Measurements from ENCODE around the gene TMEM60.

DNA sequence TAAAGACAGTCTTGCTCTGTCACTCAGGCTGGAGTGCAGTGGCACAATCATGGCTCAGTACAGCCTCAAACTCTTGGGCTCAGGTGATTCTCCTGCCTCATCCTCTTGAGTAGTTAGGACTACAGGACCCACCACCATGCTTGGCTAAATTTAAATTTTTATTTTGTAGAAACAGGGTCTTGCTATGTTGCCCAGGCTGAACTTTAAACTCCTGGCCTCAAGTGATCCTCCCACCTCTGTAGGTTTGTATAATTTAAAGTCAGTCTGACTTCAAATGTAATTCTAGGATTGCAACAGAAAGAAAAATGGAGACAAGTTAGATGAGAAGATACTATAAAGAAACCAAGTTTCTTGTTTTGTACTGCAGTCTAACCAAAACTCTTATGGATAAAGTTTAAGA, 11.5 kb downstream of the TMEM60 start:
- TF ChIP-seq TEAD4 (IDR thresholded peaks at IDR 0.05) (no peak), FOXM1 (IDR thresholded peaks at IDR 0.05; ENCODE audit: borderline replicate concordance, low read depth) (no peak), EGR1 (IDR thresholded peaks at IDR 0.05) (no peak), CEBPB (IDR thresholded peaks at IDR 0.05) (no peak), RAD21 (IDR thresholded peaks at IDR 0.05; ENCODE audit: low read depth) (no peak), YY1 (IDR thresholded peaks at IDR 0.05; ENCODE audit: low read depth) (no peak), NFIC (IDR thresholded peaks at IDR 0.05) (no peak)
- TF ChIP-seq, protein P1, sequence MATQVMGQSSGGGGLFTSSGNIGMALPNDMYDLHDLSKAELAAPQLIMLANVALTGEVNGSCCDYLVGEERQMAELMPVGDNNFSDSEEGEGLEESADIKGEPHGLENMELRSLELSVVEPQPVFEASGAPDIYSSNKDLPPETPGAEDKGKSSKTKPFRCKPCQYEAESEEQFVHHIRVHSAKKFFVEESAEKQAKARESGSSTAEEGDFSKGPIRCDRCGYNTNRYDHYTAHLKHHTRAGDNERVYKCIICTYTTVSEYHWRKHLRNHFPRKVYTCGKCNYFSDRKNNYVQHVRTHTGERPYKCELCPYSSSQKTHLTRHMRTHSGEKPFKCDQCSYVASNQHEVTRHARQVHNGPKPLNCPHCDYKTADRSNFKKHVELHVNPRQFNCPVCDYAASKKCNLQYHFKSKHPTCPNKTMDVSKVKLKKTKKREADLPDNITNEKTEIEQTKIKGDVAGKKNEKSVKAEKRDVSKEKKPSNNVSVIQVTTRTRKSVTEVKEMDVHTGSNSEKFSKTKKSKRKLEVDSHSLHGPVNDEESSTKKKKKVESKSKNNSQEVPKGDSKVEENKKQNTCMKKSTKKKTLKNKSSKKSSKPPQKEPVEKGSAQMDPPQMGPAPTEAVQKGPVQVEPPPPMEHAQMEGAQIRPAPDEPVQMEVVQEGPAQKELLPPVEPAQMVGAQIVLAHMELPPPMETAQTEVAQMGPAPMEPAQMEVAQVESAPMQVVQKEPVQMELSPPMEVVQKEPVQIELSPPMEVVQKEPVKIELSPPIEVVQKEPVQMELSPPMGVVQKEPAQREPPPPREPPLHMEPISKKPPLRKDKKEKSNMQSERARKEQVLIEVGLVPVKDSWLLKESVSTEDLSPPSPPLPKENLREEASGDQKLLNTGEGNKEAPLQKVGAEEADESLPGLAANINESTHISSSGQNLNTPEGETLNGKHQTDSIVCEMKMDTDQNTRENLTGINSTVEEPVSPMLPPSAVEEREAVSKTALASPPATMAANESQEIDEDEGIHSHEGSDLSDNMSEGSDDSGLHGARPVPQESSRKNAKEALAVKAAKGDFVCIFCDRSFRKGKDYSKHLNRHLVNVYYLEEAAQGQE (IDR thresholded peaks at IDR 0.05; ENCODE audit: low read depth), result no peak
